HG02840 (cell line): Measurements from ENCODE around the gene MAP3K7CL.
"Not testable (repeated sequence)": the region's sequence is repeated elsewhere in the genome, so short reads cannot be mapped to it uniquely, and the experiment has no call there.

Experiments used
- ATAC-seq: cut with Tn5 transposase; IDR thresholded peaks from one replicate; pipeline ENCODE4 v1.9.1; 2021; ENCODE audit warnings: mild to moderate bottlenecking, moderate library complexity, moderate number of reproducible peaks; ENCODE audit not compliant: unreplicated experiment, low FRiP score

The MAP3K7CL gene

GRCh38 chr21:29164323-29164942, 34.0 kb downstream of the MAP3K7CL start:
- ATAC-seq: no peak

GRCh38 chr21:29166323-29166722, 35.9 kb downstream of the MAP3K7CL start:
- ATAC-seq: no peak

- ATAC-seq: no peak
These were observed 36.4 kb downstream of the MAP3K7CL start for GRCh38 chr21:29166853-29167252.

GRCh38 chr21:29167481-29167880, 37.0 kb downstream of the MAP3K7CL start:
- not testable (repeated sequence) for ATAC-seq

GRCh38 chr21:29168891-29169315, 38.5 kb downstream of the MAP3K7CL start:
- ATAC-seq: no peak

GRCh38 chr21:29170944-29171343, 40.5 kb downstream of the MAP3K7CL start:
- no peak for ATAC-seq

- ATAC-seq: no peak
These were observed 41.8 kb downstream of the MAP3K7CL start for GRCh38 chr21:29172282-29172681.

GRCh38 chr21:29174607-29175013, 44.2 kb downstream of the MAP3K7CL start:
- no peak for ATAC-seq

DNA sequence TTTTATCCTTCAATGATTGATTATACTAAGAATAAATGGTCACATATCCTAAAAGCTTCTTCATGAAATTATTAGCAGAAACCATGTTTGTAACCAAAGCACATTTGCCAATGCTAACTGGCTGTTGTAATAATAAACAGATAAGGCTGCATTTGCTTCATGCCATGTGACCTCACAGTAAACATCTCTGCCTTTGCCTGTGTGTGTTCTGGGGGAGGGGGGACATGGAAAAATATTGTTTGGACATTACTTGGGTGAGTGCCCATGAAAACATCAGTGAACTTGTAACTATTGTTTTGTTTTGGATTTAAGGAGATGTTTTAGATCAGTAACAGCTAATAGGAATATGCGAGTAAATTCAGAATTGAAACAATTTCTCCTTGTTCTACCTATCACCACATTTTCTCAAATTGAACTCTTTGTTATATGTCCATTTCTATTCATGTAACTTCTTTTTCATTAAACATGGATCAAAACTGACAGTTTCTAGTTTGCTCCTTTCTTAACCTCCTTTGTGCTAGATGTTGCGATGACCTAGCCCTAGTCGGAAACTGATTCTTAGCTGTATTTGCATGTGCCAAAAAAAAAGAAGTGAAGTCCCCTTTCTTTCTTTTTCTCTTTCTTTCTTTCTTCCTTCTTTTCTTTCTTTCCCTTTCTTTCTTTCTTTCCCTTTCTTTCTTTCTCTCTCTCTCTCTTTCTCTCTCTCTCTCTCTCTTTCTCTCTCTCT, 45.1 kb downstream of the MAP3K7CL start:
- ATAC-seq: no peak

DNA sequence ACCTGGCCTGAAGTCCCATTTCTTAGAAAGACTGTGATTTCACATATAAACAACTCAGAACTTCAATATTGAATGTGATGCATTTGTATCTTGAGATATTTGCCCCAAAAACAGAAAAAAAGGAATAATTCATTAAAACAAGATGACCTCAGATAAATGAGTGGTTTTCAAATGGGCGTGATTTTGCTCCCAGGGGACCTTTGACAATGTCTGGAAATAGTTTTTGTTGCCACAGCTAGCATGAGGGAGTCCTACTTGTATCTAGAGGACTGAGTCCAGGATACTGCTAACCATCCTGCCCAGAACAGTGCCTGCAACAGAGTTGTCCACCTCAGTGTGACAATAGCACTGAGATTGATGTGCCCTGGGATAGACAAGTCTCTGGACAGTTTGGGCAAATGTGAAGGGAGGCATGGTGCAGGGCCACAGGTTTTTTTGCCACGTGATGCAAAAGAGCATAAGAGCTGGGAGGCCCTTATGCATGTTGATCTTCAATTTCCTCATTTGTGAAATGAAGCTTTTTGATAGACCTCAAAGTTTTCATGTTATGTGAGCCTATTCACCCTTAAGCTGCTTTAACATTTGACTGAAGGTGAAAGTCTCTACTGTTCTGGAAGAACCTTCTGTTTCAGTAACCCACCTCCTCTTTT, 46.2 kb downstream of the MAP3K7CL start:
- no peak for ATAC-seq

DNA sequence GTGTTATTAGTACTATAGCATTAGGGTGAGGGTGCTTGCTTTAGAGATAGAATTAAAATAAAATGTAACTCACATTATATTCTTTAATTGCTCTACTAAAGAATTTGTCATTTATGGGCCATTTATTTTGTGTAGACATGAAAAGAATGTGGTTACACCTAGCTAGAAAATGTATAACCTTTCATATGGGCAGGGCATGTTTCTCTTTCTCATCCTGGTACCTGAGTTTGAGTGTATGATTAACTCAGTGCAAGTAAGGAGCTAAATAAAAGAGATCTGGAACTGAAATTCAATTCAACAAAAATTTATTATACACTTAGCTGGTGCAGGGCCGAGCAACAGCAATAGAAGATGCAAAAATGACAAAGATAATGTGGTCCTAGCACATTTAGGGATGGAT, 47.4 kb downstream of the MAP3K7CL start:
- ATAC-seq: no peak

- no peak for ATAC-seq
These were observed 48.5 kb downstream of the MAP3K7CL start for GRCh38 chr21:29178926-29179325.

- ATAC-seq: no peak
These were observed 49.1 kb downstream of the MAP3K7CL start for GRCh38 chr21:29179503-29179902.

GRCh38 chr21:29181799-29182470, 51.5 kb downstream of the MAP3K7CL start:
- no peak for ATAC-seq

DNA sequence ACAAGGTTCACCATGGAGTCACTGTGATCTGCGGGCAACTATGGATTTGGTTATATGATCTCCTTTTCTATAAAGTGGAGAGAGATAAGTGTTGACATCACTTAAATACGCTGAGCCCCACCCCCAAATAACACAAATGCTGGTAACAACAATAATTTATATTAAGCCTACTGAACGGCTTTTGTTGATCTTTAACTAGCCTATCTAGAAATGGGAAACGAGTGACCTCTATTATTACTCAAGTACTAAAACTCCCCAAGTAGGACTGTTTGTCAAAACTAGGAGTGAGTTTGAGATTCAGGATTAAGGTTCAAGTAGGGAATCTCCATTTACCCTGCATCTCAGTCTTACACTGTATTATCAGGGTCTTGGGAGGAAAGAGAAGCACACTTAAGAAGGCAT, 52.2 kb downstream of the MAP3K7CL start:
- ATAC-seq: no peak

- ATAC-seq: no peak
These were observed 53.6 kb downstream of the MAP3K7CL start for GRCh38 chr21:29184037-29184436.

DNA sequence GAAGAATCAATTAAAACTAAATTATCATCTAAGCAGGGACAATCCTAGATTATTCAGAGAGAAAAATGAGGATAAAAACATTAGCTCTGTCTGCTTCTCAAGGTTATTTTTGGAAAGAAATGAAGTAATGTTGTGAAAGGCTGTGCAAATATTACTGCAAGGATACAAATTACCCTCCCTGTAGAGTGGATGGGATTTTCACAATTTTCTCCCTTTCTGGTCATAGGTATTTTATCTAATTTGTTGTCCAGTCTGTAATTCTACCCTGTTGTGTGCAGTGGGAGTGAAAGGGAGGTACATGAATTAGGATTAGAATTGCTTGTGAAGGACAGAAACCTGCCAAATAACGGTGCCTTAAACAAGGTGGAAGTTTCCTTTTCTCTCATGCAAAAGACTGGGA, 54.7 kb downstream of the MAP3K7CL start:
- ATAC-seq: no peak

GRCh38 chr21:29185633-29186032, 55.2 kb downstream of the MAP3K7CL start:
- no peak for ATAC-seq

GRCh38 chr21:29186246-29186645, 55.8 kb downstream of the MAP3K7CL start:
- ATAC-seq: no peak

DNA sequence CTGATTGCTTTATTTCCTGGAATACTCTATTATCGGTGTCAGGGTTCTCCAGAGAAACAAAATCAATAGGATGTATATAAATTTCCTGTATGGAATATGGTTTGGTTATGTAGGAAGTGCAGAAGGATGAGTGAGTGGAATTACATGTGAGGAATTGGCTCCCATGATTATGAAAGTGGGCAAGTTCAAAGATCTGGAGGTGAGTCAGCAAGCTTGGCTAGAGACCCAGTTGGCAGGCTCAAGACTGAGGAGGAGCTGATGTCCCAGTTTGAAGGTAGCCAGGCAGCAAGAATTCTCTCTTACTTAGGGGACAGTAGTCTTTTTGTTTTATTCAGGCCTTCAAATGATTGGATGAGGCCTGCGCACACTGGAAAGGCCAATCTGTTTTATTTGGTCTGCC, 57.5 kb downstream of the MAP3K7CL start:
- ATAC-seq: no peak

DNA sequence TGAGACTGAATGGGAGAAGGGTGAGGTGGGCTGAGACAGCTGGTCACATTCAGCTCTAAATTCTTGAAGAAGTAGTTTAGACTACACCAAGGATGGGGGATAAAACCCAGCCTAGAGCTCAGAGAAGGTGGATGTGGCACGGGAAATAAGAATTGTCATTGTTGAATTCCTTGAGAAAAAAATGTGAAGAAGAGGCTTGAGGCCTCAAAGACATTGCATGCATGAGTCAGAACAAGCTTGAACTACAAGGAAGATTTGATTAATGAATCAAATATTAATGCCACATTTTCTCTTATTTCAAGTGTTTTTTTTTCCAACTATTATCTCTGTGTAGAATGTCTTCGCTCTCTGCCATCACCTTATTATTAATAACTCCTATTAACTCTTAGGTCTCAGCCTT, 58.9 kb downstream of the MAP3K7CL start:
- ATAC-seq: no peak
